WTC11 (cell line): ENCODE measurements around the gene SULT2B1.

ENCODE experiments used
- ATF1 ChIP-seq: sonication (generic); formaldehyde crosslinking; IDR thresholded peaks from 2 replicates; pipeline ENCODE4 v1.8.1; 2023; ENCODE audit warnings: mild to moderate bottlenecking, moderate library complexity, missing genetic modification reagents
- CBFB ChIP-seq: sonication (generic); formaldehyde crosslinking; IDR thresholded peaks from 2 replicates; pipeline ENCODE4 v1.8.1; 2022; ENCODE audit warnings: mild to moderate bottlenecking, low read depth, missing genetic modification reagents
- ETV6 ChIP-seq: sonication (generic); formaldehyde crosslinking; IDR thresholded peaks from 2 replicates; pipeline ENCODE4 v1.8.1; 2022; ENCODE audit warnings: mild to moderate bottlenecking, missing genetic modification reagents
- KAT7 ChIP-seq: sonication (generic); formaldehyde crosslinking; IDR thresholded peaks from 2 replicates; pipeline ENCODE4 v1.8.1; 2023; ENCODE audit warnings: missing genetic modification reagents, mild to moderate bottlenecking, borderline replicate concordance
- TF ChIP-seq, protein P1 (sequence below): fragments of 200-600 bp; IDR thresholded peaks from 2 replicates; pipeline ENCODE4 v1.8.0; 2022; ENCODE audit warnings: antibody characterized with exemption
- TF ChIP-seq, protein P2 (sequence below): sonication (generic); formaldehyde crosslinking; IDR thresholded peaks from 2 replicates; pipeline ENCODE4 v1.8.0; 2022; ENCODE audit warnings: mild to moderate bottlenecking, missing genetic modification reagents
- TF ChIP-seq, protein P3 (sequence below): sonication (generic); formaldehyde crosslinking; conservative IDR thresholded peaks from 2 replicates; pipeline ENCODE4 v1.8.1; 2022; ENCODE audit warnings: mild to moderate bottlenecking, missing genetic modification reagents
- TF ChIP-seq, protein P4 (sequence below): sonication (generic); formaldehyde crosslinking; IDR thresholded peaks from 2 replicates; pipeline ENCODE4 v1.8.1; 2022; ENCODE audit warnings: low read depth, mild to moderate bottlenecking, moderate library complexity, missing genetic modification reagents, borderline replicate concordance
- TF ChIP-seq, protein P5 (sequence below): sonication (generic); formaldehyde crosslinking; IDR thresholded peaks from 2 replicates; pipeline ENCODE4 v1.8.1; 2023; ENCODE audit warnings: mild to moderate bottlenecking, missing genetic modification reagents, borderline replicate concordance
- TF ChIP-seq, protein P6 (sequence below): sonication (generic); formaldehyde crosslinking; IDR thresholded peaks from 2 replicates; pipeline ENCODE4 v1.8.0; 2022; ENCODE audit warnings: mild to moderate bottlenecking, missing genetic modification reagents

DNA sequence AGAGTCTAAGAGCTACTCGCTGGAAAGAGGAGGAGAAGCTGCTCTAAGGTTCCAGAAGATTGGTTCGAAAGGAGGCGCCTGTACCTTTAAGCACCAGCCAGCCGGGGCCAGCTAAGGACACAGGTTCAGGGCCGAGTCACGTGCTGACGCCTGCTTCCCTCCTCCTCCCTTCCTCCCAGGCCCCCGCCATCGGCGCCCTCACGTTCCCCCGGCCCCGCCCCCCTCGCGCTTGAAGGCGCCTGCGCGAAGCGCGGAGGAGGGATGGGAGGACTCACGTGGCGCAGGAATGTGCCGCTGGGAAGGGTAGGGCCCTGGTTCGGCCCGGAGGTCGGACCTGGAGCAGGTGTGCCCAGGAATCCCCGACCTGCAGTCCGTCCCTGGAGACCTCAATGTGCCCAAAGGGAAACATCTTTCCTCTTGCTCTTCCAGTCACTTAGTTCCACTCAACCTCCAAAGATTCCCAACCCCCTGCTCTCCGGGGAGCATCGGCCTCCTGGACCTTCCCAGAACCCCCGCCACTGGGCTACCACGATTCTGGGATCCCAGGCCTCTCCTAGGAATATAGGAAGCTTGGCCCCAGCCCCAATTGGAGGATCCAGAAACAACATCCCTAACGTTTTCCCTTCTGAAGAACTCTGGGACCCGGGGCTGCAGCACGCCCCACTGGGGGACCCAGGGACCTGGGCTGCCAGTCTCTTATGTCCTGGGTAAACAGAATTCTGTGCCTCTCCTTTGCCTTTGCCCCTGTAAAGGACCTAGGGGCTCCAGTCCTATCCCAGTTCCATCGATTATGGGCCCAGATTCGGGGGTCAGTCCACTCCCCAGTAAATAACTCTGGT lies 82.7 kb downstream of the SULT2B1 start:
- TF ChIP-seq, protein P1, sequence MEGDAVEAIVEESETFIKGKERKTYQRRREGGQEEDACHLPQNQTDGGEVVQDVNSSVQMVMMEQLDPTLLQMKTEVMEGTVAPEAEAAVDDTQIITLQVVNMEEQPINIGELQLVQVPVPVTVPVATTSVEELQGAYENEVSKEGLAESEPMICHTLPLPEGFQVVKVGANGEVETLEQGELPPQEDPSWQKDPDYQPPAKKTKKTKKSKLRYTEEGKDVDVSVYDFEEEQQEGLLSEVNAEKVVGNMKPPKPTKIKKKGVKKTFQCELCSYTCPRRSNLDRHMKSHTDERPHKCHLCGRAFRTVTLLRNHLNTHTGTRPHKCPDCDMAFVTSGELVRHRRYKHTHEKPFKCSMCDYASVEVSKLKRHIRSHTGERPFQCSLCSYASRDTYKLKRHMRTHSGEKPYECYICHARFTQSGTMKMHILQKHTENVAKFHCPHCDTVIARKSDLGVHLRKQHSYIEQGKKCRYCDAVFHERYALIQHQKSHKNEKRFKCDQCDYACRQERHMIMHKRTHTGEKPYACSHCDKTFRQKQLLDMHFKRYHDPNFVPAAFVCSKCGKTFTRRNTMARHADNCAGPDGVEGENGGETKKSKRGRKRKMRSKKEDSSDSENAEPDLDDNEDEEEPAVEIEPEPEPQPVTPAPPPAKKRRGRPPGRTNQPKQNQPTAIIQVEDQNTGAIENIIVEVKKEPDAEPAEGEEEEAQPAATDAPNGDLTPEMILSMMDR = no peak
- TF ChIP-seq, protein P2, sequence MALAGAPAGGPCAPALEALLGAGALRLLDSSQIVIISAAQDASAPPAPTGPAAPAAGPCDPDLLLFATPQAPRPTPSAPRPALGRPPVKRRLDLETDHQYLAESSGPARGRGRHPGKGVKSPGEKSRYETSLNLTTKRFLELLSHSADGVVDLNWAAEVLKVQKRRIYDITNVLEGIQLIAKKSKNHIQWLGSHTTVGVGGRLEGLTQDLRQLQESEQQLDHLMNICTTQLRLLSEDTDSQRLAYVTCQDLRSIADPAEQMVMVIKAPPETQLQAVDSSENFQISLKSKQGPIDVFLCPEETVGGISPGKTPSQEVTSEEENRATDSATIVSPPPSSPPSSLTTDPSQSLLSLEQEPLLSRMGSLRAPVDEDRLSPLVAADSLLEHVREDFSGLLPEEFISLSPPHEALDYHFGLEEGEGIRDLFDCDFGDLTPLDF (CRISPR knock-in tag) = no peak
- TF ChIP-seq, protein P3, sequence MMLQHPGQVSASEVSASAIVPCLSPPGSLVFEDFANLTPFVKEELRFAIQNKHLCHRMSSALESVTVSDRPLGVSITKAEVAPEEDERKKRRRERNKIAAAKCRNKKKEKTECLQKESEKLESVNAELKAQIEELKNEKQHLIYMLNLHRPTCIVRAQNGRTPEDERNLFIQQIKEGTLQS = no peak
- TF ChIP-seq KAT7 (CRISPR knock-in tag) (no peak), CBFB (CRISPR knock-in tag) (no peak), ETV6 (CRISPR knock-in tag) (no peak), ATF1 (CRISPR knock-in tag) (no peak)
- TF ChIP-seq, protein P4, sequence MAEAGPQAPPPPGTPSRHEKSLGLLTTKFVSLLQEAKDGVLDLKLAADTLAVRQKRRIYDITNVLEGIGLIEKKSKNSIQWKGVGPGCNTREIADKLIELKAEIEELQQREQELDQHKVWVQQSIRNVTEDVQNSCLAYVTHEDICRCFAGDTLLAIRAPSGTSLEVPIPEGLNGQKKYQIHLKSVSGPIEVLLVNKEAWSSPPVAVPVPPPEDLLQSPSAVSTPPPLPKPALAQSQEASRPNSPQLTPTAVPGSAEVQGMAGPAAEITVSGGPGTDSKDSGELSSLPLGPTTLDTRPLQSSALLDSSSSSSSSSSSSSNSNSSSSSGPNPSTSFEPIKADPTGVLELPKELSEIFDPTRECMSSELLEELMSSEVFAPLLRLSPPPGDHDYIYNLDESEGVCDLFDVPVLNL (CRISPR knock-in tag) = no peak
- TF ChIP-seq, protein P5, sequence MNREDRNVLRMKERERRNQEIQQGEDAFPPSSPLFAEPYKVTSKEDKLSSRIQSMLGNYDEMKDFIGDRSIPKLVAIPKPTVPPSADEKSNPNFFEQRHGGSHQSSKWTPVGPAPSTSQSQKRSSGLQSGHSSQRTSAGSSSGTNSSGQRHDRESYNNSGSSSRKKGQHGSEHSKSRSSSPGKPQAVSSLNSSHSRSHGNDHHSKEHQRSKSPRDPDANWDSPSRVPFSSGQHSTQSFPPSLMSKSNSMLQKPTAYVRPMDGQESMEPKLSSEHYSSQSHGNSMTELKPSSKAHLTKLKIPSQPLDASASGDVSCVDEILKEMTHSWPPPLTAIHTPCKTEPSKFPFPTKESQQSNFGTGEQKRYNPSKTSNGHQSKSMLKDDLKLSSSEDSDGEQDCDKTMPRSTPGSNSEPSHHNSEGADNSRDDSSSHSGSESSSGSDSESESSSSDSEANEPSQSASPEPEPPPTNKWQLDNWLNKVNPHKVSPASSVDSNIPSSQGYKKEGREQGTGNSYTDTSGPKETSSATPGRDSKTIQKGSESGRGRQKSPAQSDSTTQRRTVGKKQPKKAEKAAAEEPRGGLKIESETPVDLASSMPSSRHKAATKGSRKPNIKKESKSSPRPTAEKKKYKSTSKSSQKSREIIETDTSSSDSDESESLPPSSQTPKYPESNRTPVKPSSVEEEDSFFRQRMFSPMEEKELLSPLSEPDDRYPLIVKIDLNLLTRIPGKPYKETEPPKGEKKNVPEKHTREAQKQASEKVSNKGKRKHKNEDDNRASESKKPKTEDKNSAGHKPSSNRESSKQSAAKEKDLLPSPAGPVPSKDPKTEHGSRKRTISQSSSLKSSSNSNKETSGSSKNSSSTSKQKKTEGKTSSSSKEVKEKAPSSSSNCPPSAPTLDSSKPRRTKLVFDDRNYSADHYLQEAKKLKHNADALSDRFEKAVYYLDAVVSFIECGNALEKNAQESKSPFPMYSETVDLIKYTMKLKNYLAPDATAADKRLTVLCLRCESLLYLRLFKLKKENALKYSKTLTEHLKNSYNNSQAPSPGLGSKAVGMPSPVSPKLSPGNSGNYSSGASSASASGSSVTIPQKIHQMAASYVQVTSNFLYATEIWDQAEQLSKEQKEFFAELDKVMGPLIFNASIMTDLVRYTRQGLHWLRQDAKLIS (CRISPR knock-in tag) = no peak
- TF ChIP-seq, protein P6, sequence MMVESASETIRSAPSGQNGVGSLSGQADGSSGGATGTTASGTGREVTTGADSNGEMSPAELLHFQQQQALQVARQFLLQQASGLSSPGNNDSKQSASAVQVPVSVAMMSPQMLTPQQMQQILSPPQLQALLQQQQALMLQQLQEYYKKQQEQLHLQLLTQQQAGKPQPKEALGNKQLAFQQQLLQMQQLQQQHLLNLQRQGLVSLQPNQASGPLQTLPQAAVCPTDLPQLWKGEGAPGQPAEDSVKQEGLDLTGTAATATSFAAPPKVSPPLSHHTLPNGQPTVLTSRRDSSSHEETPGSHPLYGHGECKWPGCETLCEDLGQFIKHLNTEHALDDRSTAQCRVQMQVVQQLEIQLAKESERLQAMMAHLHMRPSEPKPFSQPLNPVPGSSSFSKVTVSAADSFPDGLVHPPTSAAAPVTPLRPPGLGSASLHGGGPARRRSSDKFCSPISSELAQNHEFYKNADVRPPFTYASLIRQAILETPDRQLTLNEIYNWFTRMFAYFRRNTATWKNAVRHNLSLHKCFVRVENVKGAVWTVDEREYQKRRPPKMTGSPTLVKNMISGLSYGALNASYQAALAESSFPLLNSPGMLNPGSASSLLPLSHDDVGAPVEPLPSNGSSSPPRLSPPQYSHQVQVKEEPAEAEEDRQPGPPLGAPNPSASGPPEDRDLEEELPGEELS (CRISPR knock-in tag) = no peak
